ENCODE results near the gene TUBB1. TPM values are rescaled to one million over a fixed set of nuclear protein-coding genes. Genes with fewer than 3 reads are reported as not detected.
A peak's percentile ranks its signal among the peaks of the same experiment; 100 is the strongest.
"Not testable (repeated sequence)": the region's sequence is repeated elsewhere in the genome, so short reads cannot be mapped to it uniquely, and the experiment has no call there.

The TUBB1 gene
- total and polyA plus RNA-seq, 2 experiments from 2014 or later: 0.03 TPM; not detected in 1

GRCh38 chr20:59007665-59008511 is 11.3 kb upstream of the TUBB1 start:
- Histone ChIP-seq H3K4me1 (ENCODE audit: low read depth) (peaks cover 12% of the 10 kb centered on the region), H3K4me3 (no peak overlapping the region), H3K36me3 (no peaks in the 10 kb centered on the region), H3K27ac (no peak overlapping the region), H3K27me3 (no peaks in the 10 kb centered on the region), H3K9me3 (ENCODE audit: low read depth) (no peaks in the 10 kb centered on the region)
- TF ChIP-seq CTCF (IDR thresholded peaks at IDR 0.05; ENCODE audit: low read depth, low read length): no peak
- no peak for DNase-seq (ENCODE audit: low read depth in 1 of 2, low spot score in 1 of 2)

- Histone ChIP-seq H3K27ac (no peak overlapping the region), H3K4me1 (ENCODE audit: low read depth) (peaks cover 12% of the 10 kb centered on the region), H3K36me3 (no peaks in the 10 kb centered on the region), H3K27me3 (no peaks in the 10 kb centered on the region), H3K4me3 (no peak overlapping the region), H3K9me3 (ENCODE audit: low read depth) (no peaks in the 10 kb centered on the region)
- no peak for TF ChIP-seq CTCF (IDR thresholded peaks at IDR 0.05; ENCODE audit: low read depth, low read length)
- DNase-seq (ENCODE audit: low read depth in 1 of 2, low spot score in 1 of 2): no peak
Observed at GRCh38 chr20:59008715-59009336, 10.4 kb upstream of the TUBB1 start.

GRCh38 chr20:59010321-59010994 is 8.8 kb upstream of the TUBB1 start:
- H3K4me3 ChIP-seq: no peak overlapping the region
- H3K9me3 ChIP-seq (ENCODE audit: low read depth): no peaks in the 10 kb centered on the region
- peak in 1 of 2 donors; percentile 45 for DNase-seq (ENCODE audit: low read depth in 1 of 2, low spot score in 1 of 2)
- H3K27ac ChIP-seq: no peak overlapping the region
- TF ChIP-seq CTCF (IDR thresholded peaks at IDR 0.05; ENCODE audit: low read depth, low read length): no peak
- peaks cover 22% of the 10 kb centered on the region for H3K4me1 ChIP-seq (ENCODE audit: low read depth)
- no peaks in the 10 kb centered on the region for H3K27me3 ChIP-seq
- H3K36me3 ChIP-seq: no peaks in the 10 kb centered on the region

- H3K27ac ChIP-seq: no peak overlapping the region
- peaks cover 24% of the 10 kb centered on the region for H3K4me1 ChIP-seq (ENCODE audit: low read depth)
- H3K36me3 ChIP-seq: no peaks in the 10 kb centered on the region
- no peak for TF ChIP-seq CTCF (IDR thresholded peaks at IDR 0.05; ENCODE audit: low read depth, low read length)
- peak in 1 of 2 donors; percentile 95 for DNase-seq (ENCODE audit: low read depth in 1 of 2, low spot score in 1 of 2)
- H3K9me3 ChIP-seq (ENCODE audit: low read depth): no peaks in the 10 kb centered on the region
- no peak overlapping the region for H3K4me3 ChIP-seq
- H3K27me3 ChIP-seq: no peaks in the 10 kb centered on the region
Observed at GRCh38 chr20:59010995-59011873, 8.0 kb upstream of the TUBB1 start.

- not testable (repeated sequence) for H3K27ac ChIP-seq; H3K4me3 ChIP-seq; H3K36me3 ChIP-seq; H3K27me3 ChIP-seq; DNase-seq (ENCODE audit: low read depth in 1 of 2, low spot score in 1 of 2); H3K9me3 ChIP-seq (ENCODE audit: low read depth)
- H3K4me1 ChIP-seq (ENCODE audit: low read depth): peaks cover 26% of the 10 kb centered on the region
Observed at GRCh38 chr20:59011874-59012157, 7.4 kb upstream of the TUBB1 start.
